SW480 (cell line): ENCODE data around the gene ZNF778.

ENCODE experiments used
- DNase-seq: peaks from one replicate; pipeline ENCODE4 v3.0.0-alpha.2; 2016; ENCODE audit warnings: low spot score

Gene ZNF778

GRCh38 chr16:89194340-89195311 lies 22.9 kb upstream of the ZNF778 start:
- no peak for DNase-seq

- DNase-seq: no peak
These were observed 21.9 kb upstream of the ZNF778 start for GRCh38 chr16:89195521-89196171.

- no peak for DNase-seq
These were observed 20.4 kb upstream of the ZNF778 start for GRCh38 chr16:89197033-89197632.

GRCh38 chr16:89197633-89198416 lies 19.7 kb upstream of the ZNF778 start:
- no peak for DNase-seq

GRCh38 chr16:89198417-89199240 lies 18.9 kb upstream of the ZNF778 start:
- no peak for DNase-seq

- DNase-seq: no peak
These were observed 18.0 kb upstream of the ZNF778 start for GRCh38 chr16:89199241-89200123.

GRCh38 chr16:89200124-89200849 lies 17.2 kb upstream of the ZNF778 start, which contains the start of gene SLC22A31:
TSS of gene SLC22A31 (minus strand) at chr16:89200537. CDS start at chr16:89200501, 36 bp downstream.
- DNase-seq: no peak

- no peak for DNase-seq
These were observed 16.6 kb upstream of the ZNF778 start for GRCh38 chr16:89200850-89201411.

- no peak for DNase-seq
These were observed 15.8 kb upstream of the ZNF778 start for GRCh38 chr16:89201439-89202377.

GRCh38 chr16:89202422-89203215 lies 14.9 kb upstream of the ZNF778 start:
- no peak for DNase-seq

- no peak for DNase-seq
These were observed 9.5 kb upstream of the ZNF778 start for GRCh38 chr16:89207993-89208392.

- no peak for DNase-seq
These were observed 7.9 kb upstream of the ZNF778 start for GRCh38 chr16:89209522-89210044.

- DNase-seq: no peak
These were observed 7.2 kb upstream of the ZNF778 start for GRCh38 chr16:89210165-89210903.

GRCh38 chr16:89210904-89211515 lies 6.5 kb upstream of the ZNF778 start:
- no peak for DNase-seq

- DNase-seq: peak; percentile 66
These were observed 977 bp upstream of the ZNF778 start for GRCh38 chr16:89216315-89217137.
